ENCODE data around the gene HDAC9.

- TF ChIP-seq POLR2AphosphoS5 (IDR thresholded peaks at IDR 0.05; ENCODE audit: low read depth, low read length), result no peak
- TF ChIP-seq CTCF (IDR thresholded peaks at IDR 0.05 in 2 of 3, conservative IDR thresholded peaks at IDR 0.05 in 1 of 3; ENCODE audit: borderline replicate concordance in 1 of 3, insufficient read depth in 1 of 3, low read depth in 2 of 3, low read length in 2 of 3), result no peak
- no peak for TF ChIP-seq REST (IDR thresholded peaks at IDR 0.05; ENCODE audit: low read depth)
- no peak for TF ChIP-seq ZNF274 (IDR thresholded peaks at IDR 0.05; ENCODE audit: low read depth, low read length)
- TF ChIP-seq ELF1 (IDR thresholded peaks at IDR 0.05; ENCODE audit: borderline replicate concordance, low read depth), result no peak
- TF ChIP-seq ZBTB33 (IDR thresholded peaks at IDR 0.05; ENCODE audit: extremely low read depth, insufficient replicate concordance, low read length), result no peak
- TF ChIP-seq JUND (IDR thresholded peaks at IDR 0.05), result no peak
- TF ChIP-seq EZH2 (IDR thresholded peaks at IDR 0.05), result no peak
- no peak for TF ChIP-seq POLR2A (IDR thresholded peaks at IDR 0.05; ENCODE audit: borderline replicate concordance, extremely low read depth, insufficient read depth, insufficient read length)
- no peak for TF ChIP-seq YY1 (IDR thresholded peaks at IDR 0.05; ENCODE audit: extremely low read depth, insufficient replicate concordance, low read depth, low read length)
- TF ChIP-seq CEBPB (IDR thresholded peaks at IDR 0.05; ENCODE audit: low read depth), result no peak
- no peak for TF ChIP-seq MAX (IDR thresholded peaks at IDR 0.05)
- no peak for TF ChIP-seq SIN3A (IDR thresholded peaks at IDR 0.05; ENCODE audit: low read depth)
Observed at GRCh38 chr7:18547509-18548187, 52.1 kb downstream of the HDAC9 start.
